NCI-H1694 treated with DMSO at 0.1 percent for 48 hours (cell line): Measurements from ENCODE around the gene ACVR1B.
A peak's percentile ranks its signal among the peaks of the same experiment; 100 is the strongest.

Experiments
- DNase-seq: peaks from one replicate; lab custom pipeline; 2025; lab: John Stamatoyannopoulos, UW

The ACVR1B gene

GRCh38 chr12:51951199-51951842, at the start of gene ACVR1B:
ACVR1B (plus strand) TSS chr12:51951699; CDS start chr12:51951744, 45 bp downstream.
- DNase-seq, result peak; percentile 54

- no peak for DNase-seq
Measured at GRCh38 chr12:51901881-51902280, 49.6 kb upstream of the ACVR1B start.

- peak; percentile 4 for DNase-seq
Measured at GRCh38 chr12:51904951-51905470, 46.5 kb upstream of the ACVR1B start.

- no peak for DNase-seq
Measured at GRCh38 chr12:51905471-51906429, 45.7 kb upstream of the ACVR1B start.

- DNase-seq, result no peak
Measured at GRCh38 chr12:51906430-51907082, 44.9 kb upstream of the ACVR1B start.

- no peak for DNase-seq
Measured at GRCh38 chr12:51907083-51907855, 44.2 kb upstream of the ACVR1B start, which contains the start of gene ACVRL1. ACVRL1 (plus strand) TSS chr12:51907504; CDS start chr12:51912475, 4,971 bp downstream.

- no peak for DNase-seq
Measured at GRCh38 chr12:51907856-51908425, 43.6 kb upstream of the ACVR1B start.

GRCh38 chr12:51908876-51909592, 42.5 kb upstream of the ACVR1B start:
- DNase-seq, result no peak

- DNase-seq, result no peak
Measured at GRCh38 chr12:51910168-51910567, 41.3 kb upstream of the ACVR1B start.

- DNase-seq, result no peak
Measured at GRCh38 chr12:51910691-51911090, 40.8 kb upstream of the ACVR1B start.

- no peak for DNase-seq
Measured at GRCh38 chr12:51911307-51911706, 40.2 kb upstream of the ACVR1B start.

GRCh38 chr12:51911788-51912711, 39.4 kb upstream of the ACVR1B start:
- DNase-seq, result no peak

- no peak for DNase-seq
Measured at GRCh38 chr12:51913071-51914033, 38.1 kb upstream of the ACVR1B start.

GRCh38 chr12:51914034-51914923, 37.2 kb upstream of the ACVR1B start:
- no peak for DNase-seq

GRCh38 chr12:51915003-51915625, 36.4 kb upstream of the ACVR1B start:
- no peak for DNase-seq

- DNase-seq, result no peak
Measured at GRCh38 chr12:51915951-51916350, 35.5 kb upstream of the ACVR1B start.
